K562 (cell line): ENCODE results near the gene DUSP3.

Experiments
- MAFK ChIP-seq: IDR thresholded peaks from 2 replicates; pipeline ENCODE4 v1.6.1; 2011; ENCODE audit warnings: low read length, improper control_type of control experiment
- NR2C2 ChIP-seq, 2 experiments: fragments of 200-800 bp in 1 of 2; sonication (Bioruptor generic) in 1 of 2; sonication (generic) in 1 of 2; formaldehyde crosslinking in 1 of 2; IDR thresholded peaks; 2 replicates each; pipeline versions ENCODE4 v1.6.1 to v1.8.0; 2016 to 2022; ENCODE audit warnings: mild to moderate bottlenecking in 1 of 2, missing compliant biosample characterization in 1 of 2, missing genetic modification characterization in 1 of 2, missing genetic modification reagents in 1 of 2
- POLR2A ChIP-seq: fragments of 450-650 bp; conservative IDR thresholded peaks from 2 replicates; pipeline ENCODE4 v1.6.1; 2016
- TF ChIP-seq, protein P1 (sequence below), 3 experiments: IDR thresholded peaks in 2 of 3; conservative IDR thresholded peaks in 1 of 3; 2 replicates each; pipeline ENCODE4 v1.5.1; 2011 to 2012; ENCODE audit warnings: low read length in 3 of 3, mild to moderate bottlenecking in 3 of 3, control low read depth in 2 of 3, improper control_type of control experiment in 1 of 3, inconsistent platforms in 1 of 3, low read depth in 1 of 3, mixed read lengths in 1 of 3, moderate library complexity in 1 of 3; ENCODE audit not compliant: insufficient read depth in 2 of 3
- TF ChIP-seq, protein P2 (sequence below): IDR thresholded peaks from 3 replicates; pipeline ENCODE4 v1.6.1; 2011; ENCODE audit warnings: borderline replicate concordance, mild to moderate bottlenecking; ENCODE audit not compliant: insufficient read length, insufficient read depth

DNA sequence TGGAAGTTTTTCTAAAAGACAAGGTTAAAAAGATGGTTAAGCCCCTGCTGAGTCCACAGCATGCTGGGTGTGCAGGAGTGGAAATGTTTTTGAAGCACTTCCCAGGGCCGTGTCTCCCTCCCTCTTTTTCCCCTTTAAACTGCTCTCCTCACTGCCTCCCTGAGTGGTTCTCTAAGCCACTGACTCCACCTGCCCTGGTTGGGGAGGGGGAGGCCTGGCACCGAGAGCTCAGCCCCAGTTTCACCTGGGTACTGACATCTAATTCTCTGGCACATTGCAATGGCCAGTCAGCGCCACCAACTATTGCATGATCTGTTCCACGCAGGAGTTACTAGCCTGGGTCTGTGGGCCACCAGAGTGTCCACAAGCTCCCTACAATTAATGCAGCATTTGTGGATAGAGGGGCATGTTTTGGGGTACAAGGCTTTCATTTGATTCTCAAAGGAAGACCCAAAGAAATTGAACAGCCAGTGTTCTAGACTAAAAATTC lies 31.5 kb upstream of the DUSP3 start:
- TF ChIP-seq, protein P1, sequence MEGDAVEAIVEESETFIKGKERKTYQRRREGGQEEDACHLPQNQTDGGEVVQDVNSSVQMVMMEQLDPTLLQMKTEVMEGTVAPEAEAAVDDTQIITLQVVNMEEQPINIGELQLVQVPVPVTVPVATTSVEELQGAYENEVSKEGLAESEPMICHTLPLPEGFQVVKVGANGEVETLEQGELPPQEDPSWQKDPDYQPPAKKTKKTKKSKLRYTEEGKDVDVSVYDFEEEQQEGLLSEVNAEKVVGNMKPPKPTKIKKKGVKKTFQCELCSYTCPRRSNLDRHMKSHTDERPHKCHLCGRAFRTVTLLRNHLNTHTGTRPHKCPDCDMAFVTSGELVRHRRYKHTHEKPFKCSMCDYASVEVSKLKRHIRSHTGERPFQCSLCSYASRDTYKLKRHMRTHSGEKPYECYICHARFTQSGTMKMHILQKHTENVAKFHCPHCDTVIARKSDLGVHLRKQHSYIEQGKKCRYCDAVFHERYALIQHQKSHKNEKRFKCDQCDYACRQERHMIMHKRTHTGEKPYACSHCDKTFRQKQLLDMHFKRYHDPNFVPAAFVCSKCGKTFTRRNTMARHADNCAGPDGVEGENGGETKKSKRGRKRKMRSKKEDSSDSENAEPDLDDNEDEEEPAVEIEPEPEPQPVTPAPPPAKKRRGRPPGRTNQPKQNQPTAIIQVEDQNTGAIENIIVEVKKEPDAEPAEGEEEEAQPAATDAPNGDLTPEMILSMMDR (IDR thresholded peaks at IDR 0.05 in 2 of 3, conservative IDR thresholded peaks at IDR 0.05 in 1 of 3; ENCODE audit: insufficient read depth in 2 of 3, low read depth in 1 of 3, low read length in 3 of 3) = no peak
- TF ChIP-seq, protein P2, sequence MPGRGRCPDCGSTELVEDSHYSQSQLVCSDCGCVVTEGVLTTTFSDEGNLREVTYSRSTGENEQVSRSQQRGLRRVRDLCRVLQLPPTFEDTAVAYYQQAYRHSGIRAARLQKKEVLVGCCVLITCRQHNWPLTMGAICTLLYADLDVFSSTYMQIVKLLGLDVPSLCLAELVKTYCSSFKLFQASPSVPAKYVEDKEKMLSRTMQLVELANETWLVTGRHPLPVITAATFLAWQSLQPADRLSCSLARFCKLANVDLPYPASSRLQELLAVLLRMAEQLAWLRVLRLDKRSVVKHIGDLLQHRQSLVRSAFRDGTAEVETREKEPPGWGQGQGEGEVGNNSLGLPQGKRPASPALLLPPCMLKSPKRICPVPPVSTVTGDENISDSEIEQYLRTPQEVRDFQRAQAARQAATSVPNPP = no peak
- no peak for TF ChIP-seq MAFK
- no peak for TF ChIP-seq POLR2A
- TF ChIP-seq NR2C2 (CRISPR knock-in tag; IDR thresholded peaks at IDR 0.05) = no peak
- TF ChIP-seq NR2C2 (tag; IDR thresholded peaks at IDR 0.05) = no peak
